Measurements from ENCODE around the gene KCNIP4.

DNA sequence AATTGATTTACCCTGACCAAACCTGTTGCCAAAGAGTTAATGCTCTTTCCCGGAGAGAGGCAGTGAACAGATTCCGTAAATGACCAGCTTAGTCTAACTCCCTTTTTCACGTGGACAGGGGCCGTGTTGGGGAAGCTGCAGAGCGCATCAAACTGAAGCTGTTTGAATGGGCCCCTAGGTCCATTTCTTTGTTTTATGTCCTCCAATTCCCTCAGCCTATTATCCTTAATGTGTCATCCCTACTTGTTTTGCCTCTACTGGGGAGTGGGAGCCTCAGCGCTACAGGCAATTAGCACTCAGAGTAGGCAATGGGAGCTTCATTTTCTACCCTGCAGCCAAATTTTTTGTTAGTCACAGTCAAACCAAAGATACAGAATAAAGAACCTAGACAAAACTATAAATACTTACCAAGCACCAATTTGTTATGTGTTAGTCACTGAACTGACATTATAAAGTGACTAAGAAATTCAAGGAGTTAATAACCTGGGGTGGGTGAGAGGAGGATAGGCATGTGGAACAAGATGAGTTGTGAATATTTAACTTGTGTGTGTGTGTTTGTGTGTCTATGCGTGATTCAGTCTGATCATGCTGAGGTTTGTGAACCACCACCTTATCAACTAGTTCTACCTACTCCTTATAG is 830.9 kb downstream of the KCNIP4 start:
- no peak for TF ChIP-seq CTCF (IDR thresholded peaks at IDR 0.05)
- no peak for TF ChIP-seq POLR2A (IDR thresholded peaks at IDR 0.05)
